Stimulated activated CD4-positive, alpha-beta T cell treated with anti-CD3 and anti-CD28 coated beads, Interleukin-1b, Interleukin-23, amount 100 ng/mL, for 24 hours (primary cell): ENCODE measurements around the gene ZNF385B.
"Not testable (repeated sequence)": the region's sequence is repeated elsewhere in the genome, so short reads cannot be mapped to it uniquely, and the experiment has no call there.

Experiments used
- DNase-seq, 4 experiments: peaks; one replicate each; pipeline ENCODE4 v3.0.0-alpha.2; 2020; ENCODE audit warnings: low read depth in 4 of 4, low spot score in 1 of 4

ZNF385B gene

GRCh38 chr2:179804206-179804605 is 57.2 kb downstream of the ZNF385B start:
- no peak for DNase-seq

- no peak for DNase-seq
These were observed 59.1 kb downstream of the ZNF385B start for GRCh38 chr2:179802051-179802882.

DNA sequence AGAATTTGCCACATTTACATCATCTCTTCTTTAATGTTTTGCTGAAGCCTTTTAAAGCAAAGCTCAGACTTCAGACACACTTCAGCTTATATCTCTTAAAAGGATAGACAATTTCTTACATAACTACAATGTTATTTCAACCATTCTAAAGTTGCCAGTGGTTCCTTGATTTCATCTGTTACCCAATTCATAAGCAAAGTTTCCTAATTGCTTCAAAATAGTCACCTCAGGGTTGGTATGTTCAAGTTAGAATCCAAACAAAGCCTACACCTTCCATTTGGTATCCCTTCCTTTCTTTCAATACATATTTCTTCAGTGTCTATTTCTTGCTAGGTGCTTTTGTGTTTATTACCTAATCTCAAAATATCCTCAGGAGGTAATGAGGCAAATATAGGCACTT is 60.6 kb downstream of the ZNF385B start:
- DNase-seq: no peak

DNA sequence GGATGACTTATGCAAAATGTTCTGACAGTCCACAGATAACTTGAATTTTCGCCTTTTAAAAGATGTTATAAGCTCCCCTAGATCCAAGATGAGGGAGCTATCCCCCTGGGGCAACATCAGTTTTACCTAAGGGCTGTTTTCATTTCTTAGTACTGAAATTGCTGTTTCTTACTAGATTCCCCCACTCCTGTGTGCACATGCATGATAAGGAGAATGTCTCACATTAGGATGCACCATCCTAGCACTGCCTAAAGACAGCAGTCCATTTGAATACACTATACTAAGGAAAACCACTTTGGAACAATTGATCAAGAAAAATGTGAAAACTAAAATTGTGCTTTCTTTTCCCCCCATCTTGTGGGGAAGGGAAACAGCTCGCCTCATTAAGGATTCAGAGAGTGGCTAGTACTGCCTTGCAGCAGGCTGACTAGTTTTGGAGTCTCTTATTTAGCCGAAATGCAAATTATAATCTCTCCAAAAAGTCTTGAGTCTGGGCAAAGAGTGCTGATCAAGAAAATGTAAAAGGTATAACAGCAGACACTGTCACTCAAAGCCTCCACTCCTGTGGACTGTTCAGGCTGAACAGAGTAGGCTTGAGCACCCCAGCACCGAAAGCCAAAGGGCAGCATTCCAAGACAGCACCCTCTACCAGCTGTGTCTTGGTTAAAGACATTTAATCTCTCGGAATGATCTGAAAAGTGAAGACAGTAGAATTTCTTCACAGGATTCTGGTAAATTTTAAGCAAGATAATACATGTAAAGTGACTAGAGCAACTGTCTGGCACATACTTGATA is 65.0 kb downstream of the ZNF385B start:
- DNase-seq: no peak

DNA sequence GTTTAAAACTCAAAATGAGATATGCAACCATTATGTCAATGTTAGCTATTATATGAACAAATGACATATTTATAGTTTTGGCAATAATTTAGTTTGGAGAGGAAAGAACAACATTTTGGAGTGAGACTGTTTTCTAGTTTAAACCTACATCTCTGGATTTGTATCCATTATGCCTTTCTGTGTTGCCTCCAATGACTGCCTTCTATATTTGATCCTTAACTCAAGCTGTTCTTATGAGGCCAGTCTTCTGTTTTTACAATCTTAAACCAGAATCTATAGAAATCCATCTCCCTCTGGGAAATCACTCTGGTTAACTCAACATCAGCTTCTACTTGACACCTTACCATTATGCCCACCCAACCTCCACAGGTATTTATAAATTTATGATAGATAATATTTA is 67.5 kb downstream of the ZNF385B start:
- no peak for DNase-seq

- no peak for DNase-seq
These were observed 68.2 kb downstream of the ZNF385B start for GRCh38 chr2:179793238-179793637.

DNA sequence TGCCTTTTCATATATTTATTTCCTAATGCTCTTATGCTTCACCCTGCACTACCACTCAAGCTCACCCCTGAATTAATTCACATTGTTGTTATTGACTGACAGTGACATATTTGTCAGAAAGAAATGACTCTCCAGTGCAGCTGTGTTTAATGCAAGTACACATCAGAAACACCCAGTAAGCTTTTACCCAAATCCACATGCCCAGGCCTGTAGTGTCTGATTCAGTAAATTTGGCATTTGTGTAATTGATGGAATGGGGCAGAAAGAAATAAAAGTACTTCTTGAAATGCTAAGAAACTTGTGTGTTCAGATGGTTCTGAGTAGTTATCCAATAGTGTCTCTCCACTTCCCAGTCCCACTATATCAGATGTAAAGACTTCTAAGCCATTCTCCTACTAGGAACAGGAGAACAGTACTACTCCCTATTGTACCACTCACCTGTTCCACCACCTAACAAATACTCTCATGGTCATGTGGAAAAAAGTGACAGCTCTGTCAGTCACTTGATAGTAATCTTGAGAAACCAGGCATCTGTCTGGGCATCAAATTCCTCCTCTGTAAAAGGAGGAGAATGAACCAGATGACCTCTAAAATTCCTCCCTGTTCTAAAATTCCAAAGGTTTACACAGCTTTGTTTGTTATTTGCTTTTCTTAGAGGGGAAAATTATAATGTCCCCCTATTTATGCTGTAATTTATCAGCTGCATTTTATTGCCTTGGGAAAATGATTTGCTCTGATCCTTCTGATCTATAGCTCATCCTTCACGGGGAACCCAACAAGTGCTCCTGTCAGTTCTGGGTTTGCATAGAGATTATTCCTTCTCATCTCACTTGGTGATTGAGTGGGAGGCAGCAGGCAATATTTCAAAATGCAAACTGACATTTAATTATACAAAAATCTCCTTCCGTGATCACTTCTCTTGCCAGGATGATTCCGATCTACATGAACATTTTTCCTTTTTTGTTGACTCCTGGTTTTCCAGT is 70.9 kb downstream of the ZNF385B start:
- no peak for DNase-seq

DNA sequence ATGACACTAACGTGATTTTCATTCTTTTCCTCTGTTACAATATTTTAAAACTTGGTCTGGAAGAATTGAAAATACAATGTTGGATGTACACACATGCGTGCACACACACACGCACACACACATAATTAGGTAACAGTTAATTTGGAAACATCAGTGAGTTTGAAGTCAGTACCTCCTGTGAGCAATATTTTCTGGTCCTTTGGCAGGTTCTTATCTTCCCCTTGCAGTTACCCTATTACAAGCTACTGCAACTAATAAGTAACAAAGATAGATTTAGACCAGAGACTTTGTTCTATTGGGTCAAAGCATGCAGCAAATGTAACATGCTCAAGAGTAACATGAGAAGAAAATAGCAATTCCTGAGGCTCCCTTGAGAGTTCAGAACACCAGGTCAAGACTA is 73.3 kb downstream of the ZNF385B start:
- DNase-seq: no peak

DNA sequence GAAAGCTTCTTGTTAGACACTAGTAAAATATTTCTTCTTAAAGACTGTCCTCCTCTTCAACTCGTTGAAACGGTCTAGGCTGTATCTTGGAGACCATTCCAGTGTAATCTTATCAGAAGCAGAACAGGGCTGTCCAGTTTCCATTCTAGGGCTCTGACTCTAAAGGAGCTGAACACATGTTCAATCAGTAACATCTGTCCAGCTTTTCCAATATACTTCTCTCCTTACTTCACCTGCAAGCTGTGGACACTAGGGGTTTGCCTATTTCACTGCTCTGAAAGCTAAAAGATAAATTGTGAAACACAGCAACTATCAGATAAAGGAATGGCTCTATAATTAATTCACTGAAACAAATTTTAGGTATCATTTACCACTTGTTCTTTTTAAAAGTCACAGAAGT is 73.8 kb downstream of the ZNF385B start:
- no peak for DNase-seq

- DNase-seq: no peak
These were observed 75.5 kb downstream of the ZNF385B start for GRCh38 chr2:179785902-179786301.

DNA sequence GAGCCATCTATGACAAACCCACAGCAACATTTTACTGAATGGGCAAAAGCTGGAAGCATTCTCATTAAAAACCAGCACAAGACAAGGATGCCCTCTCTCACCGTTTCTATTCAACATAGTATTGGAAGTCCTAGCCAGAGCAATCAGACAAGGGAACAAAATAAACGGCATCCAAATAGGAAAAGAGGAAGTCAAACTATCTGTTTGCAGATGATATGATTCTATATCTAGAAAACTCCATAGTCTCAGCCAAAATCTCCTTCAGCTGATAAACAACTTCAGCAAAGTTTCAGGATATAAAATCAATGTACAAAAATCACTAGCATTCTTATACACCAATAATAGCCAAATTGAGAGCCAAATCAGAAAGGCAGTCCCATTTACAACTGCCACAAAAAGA is 79.1 kb downstream of the ZNF385B start:
- not testable (repeated sequence) for DNase-seq

- DNase-seq: no peak
These were observed 87.4 kb downstream of the ZNF385B start for GRCh38 chr2:179773986-179774385.

- DNase-seq: no peak
These were observed 89.1 kb downstream of the ZNF385B start for GRCh38 chr2:179772346-179772745.

GRCh38 chr2:179771791-179772190 is 89.6 kb downstream of the ZNF385B start:
- no peak for DNase-seq

DNA sequence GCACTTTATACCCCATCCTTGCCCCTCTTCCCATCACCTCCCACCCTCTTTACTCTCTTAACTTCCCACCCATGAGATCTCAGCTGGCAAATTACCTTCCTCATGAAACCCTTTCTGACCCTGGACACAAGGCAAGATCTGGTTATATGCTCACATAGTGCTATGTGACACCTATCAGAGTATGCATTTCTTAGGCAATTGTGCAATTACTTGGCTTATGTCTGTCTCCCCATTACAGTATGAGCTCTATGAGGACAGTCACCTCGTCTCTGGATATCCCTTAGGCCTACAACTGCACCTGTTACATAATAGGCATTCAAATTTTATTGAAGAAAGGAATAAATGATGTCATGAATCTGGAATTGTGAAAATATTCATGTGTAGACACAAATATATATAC is 91.4 kb downstream of the ZNF385B start:
- DNase-seq: no peak

GRCh38 chr2:179769323-179769722 is 92.1 kb downstream of the ZNF385B start:
- DNase-seq: no peak

DNA sequence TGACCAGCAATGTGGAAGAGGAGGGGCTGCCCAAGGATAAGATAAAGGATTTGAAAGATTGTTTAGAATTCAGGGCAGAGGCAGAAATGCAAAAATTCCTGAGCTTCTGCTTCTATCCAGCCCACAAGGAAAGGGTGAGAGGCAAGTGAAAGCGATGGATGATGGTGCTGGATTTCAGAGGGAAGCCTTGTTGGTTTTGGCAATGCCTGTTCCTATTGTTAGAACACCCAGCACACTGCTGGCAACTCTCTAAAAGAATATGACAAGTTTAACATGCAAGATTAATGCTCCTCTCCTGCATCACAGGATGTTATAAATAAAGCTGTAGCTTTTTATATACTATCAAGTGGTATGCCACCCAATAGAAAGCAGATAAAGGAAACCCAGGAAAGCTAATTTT is 92.6 kb downstream of the ZNF385B start:
- DNase-seq: no peak

DNA sequence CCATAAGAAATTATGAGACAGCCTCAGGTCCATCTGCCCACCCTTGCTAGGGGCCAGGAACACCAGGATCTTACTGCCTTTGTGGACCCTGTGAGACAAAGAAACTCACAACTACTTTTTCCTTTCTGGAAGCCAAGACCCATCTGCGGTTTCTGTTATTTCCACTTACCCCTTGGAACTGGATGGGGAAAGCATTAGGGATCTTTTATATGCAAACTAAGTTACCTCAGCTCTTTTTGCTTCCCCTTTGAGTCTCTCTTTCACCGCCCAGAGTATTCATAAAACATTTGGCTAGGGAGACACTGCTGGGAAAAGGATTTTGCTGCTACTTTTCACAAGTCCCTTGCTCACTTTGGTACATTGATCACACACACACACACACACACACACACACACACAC is 95.7 kb downstream of the ZNF385B start:
- DNase-seq: no peak

DNA sequence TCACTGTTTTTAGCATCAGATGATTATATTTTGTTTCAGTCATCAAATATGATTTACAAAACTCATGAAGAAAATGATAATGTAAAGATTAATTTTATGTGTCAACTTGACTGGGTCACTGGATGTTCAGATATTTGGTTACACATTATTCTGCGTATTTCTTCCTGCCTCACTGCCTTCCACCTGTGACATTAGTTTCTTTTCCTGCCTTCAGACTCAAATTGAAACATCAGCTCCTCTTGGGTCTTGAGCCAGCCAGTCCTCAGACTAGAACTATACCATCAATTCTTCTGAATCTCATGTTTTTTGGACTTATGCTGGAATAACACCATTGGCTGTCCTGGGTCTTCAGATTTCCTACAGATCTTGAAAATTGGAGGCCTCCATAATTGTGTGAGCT is 96.7 kb downstream of the ZNF385B start:
- no peak for DNase-seq

- DNase-seq: no peak
These were observed 102.8 kb downstream of the ZNF385B start for GRCh38 chr2:179758636-179759035.

- no peak for DNase-seq
These were observed 110.1 kb downstream of the ZNF385B start for GRCh38 chr2:179751163-179751809.
